ENCODE data around the gene SLC4A5.

- TF ChIP-seq CTCF (IDR thresholded peaks at IDR 0.05 in 4 of 5, conservative IDR thresholded peaks at IDR 0.05 in 1 of 5): no peak
- no peak for TF ChIP-seq POLR2A (IDR thresholded peaks at IDR 0.05)
These were observed 22.8 kb upstream of the SLC4A5 start for GRCh38 chr2:74366036-74366435.

Data from gastrocnemius medialis (tissue), 4 donors.